PFSK-1 (cell line): Measurements from ENCODE around the gene CDC42EP3.

ENCODE experiments used
- FOXP2 ChIP-seq: optimal IDR thresholded peaks from 2 replicates; pipeline ENCODE3; 2011; ENCODE audit warnings: borderline replicate concordance, control low read depth, inconsistent platforms; ENCODE audit not compliant: insufficient read depth; ENCODE audit errors: extremely low read length, extremely low read depth
- POLR2AphosphoS5 ChIP-seq: IDR thresholded peaks from 2 replicates; pipeline ENCODE4 v1.6.1; 2012; ENCODE audit warnings: low read depth, mild to moderate bottlenecking, control low read depth, low read length, moderate library complexity
- REST ChIP-seq, 2 experiments: IDR thresholded peaks; 2 replicates each; pipeline versions ENCODE4 v1.6.1 to v1.8.0; 2011 to 2012; ENCODE audit warnings: low read depth in 2 of 2, low read length in 2 of 2, control low read depth in 1 of 2, inconsistent platforms in 1 of 2, mild to moderate bottlenecking in 1 of 2, moderate library complexity in 1 of 2; ENCODE audit not compliant: insufficient read depth in 1 of 2
- SIN3A ChIP-seq: IDR thresholded peaks from 2 replicates; pipeline ENCODE4 v1.6.1; 2012; ENCODE audit warnings: mild to moderate bottlenecking, low read length, moderate library complexity, borderline replicate concordance; ENCODE audit not compliant: insufficient read depth
- TAF1 ChIP-seq: IDR thresholded peaks from 2 replicates; pipeline ENCODE4 v1.6.1; 2012; ENCODE audit warnings: low read length, control low read depth, borderline replicate concordance; ENCODE audit not compliant: insufficient read depth

DNA sequence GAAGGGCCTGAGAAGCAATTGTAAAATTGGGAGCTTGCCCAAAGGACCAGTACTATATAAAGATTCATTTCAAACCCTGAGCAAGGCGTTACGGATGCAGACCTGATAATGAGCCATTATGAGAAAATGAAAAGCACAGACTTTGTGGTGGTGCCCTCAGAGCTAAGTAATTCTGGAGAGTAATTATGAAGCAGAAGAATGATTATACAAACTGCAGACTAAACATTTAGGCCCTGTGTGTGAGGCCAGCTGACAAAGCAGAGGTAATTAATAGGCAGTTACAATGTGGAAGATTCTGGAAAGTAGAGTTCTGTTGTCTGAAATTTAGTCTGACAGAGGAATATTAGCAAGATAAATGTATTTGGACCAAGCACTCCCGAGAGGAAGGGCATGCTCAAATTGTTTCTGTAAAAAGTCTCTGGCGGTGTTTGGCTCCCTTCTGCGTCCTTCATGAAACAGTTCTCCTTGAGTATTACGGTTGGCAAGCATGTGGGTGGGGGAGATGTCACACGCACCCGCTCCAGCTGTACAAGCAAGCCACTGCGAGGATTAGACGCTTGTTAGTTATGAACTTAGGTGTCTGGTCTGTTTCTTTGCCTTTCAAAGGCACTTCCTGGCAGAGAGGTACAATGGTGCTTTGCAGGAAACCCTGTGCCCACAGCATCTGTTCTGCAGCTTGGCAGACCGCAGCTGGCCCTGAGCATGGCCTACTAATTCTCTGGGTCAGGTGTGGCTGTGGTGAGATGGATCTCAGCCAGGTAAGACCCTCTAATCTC, 45.5 kb downstream of the CDC42EP3 start:
- TF ChIP-seq REST (IDR thresholded peaks at IDR 0.05; ENCODE audit: insufficient read depth in 1 of 2, low read depth in 2 of 2, low read length in 2 of 2) (no peak), POLR2AphosphoS5 (no peak), FOXP2 (no peak), TAF1 (no peak), SIN3A (no peak)
